Endodermal cell (in vitro differentiated cells): ENCODE data around the gene CARS2. TPM values are rescaled to one million over a fixed set of nuclear protein-coding genes. Genes with fewer than 3 reads are reported as not detected.

Source experiments
- DNase-seq: peaks from one replicate; pipeline ENCODE4 v3.0.0-alpha.2; 2017
- H3K27ac ChIP-seq: 2 replicates; pipeline ENCODE4 v1.5.1; 2013; ENCODE audit warnings: mild to moderate bottlenecking, low read depth, low read length, moderate library complexity
- H3K27me3 ChIP-seq: 2 replicates; pipeline ENCODE4 v1.6.1; 2013; ENCODE audit warnings: mild to moderate bottlenecking, low read length, moderate library complexity; ENCODE audit not compliant: insufficient read depth, control insufficient read depth, poor library complexity, severe bottlenecking
- H3K36me3 ChIP-seq: 2 replicates; pipeline ENCODE4 v1.7.0; 2013; ENCODE audit warnings: mild to moderate bottlenecking, low read length, moderate library complexity; ENCODE audit not compliant: control insufficient read depth, insufficient read depth
- H3K4me1 ChIP-seq: one replicate; pipeline ENCODE4 v1.7.0; 2013; ENCODE audit warnings: low read length; ENCODE audit not compliant: control insufficient read depth, insufficient read depth
- H3K4me3 ChIP-seq: 2 replicates; pipeline ENCODE4 v1.5.1; 2013; ENCODE audit warnings: mild to moderate bottlenecking, low read length, moderate library complexity
- H3K9ac ChIP-seq: 2 replicates; pipeline ENCODE4 v1.6.1; 2013; ENCODE audit warnings: mild to moderate bottlenecking, low read length, moderate library complexity; ENCODE audit not compliant: poor library complexity, severe bottlenecking; ENCODE audit errors: extremely low read depth
- H3K9me3 ChIP-seq: 2 replicates; pipeline ENCODE4 v1.6.1; 2013; ENCODE audit warnings: mild to moderate bottlenecking, low read length, moderate library complexity; ENCODE audit not compliant: control insufficient read depth
- H3K27ac Mint-ChIP-seq: 2 replicates; pipeline ENCODE4 v1.8.0; 2020; ENCODE audit warnings: mixed read lengths
- H3K27me3 Mint-ChIP-seq: 2 replicates; pipeline ENCODE4 v1.8.0; 2021; ENCODE audit warnings: mild to moderate bottlenecking, mixed read lengths; ENCODE audit not compliant: insufficient read depth
- H3K36me3 Mint-ChIP-seq: 2 replicates; pipeline ENCODE4 v1.8.0; 2020; ENCODE audit warnings: low read depth, mixed read lengths
- H3K4me1 Mint-ChIP-seq: 2 replicates; pipeline ENCODE4 v1.8.0; 2020; ENCODE audit warnings: mixed read lengths
- H3K4me3 Mint-ChIP-seq: 2 replicates; pipeline ENCODE4 v1.8.0; 2020; ENCODE audit warnings: mild to moderate bottlenecking, moderate library complexity, mixed read lengths
- H3K9me3 Mint-ChIP-seq: 2 replicates; pipeline ENCODE4 v1.8.0; 2020; ENCODE audit warnings: mild to moderate bottlenecking, mixed read lengths
- WGBS, 2 experiments: methylation state at CpG; one replicate each; pipeline versions ENCODE4 v1.1.5 to v1.1.7; 2013; ENCODE audit warnings: missing lambda C conversion rate in 2 of 2, mixed read lengths in 1 of 2; ENCODE audit not compliant: insufficient coverage in 1 of 2, insufficient read length in 1 of 2; 5-methylcytosine and 5-hydroxymethylcytosine counted together
- total RNA-seq, 2 donors: library from RNA; stranded (reverse); fragmentation: NEBNext Ultra II Directional in 1 of 2; extraction: Animal tissue kit (Norgen Biotek cat#: 25700) in 1 of 2; gene quantifications; 2 replicates in 1 of 2; 3 replicates in 1 of 2; pipeline ENCODE4 v1.2.1, GENCODE V29; 2021
- TF ChIP-seq, protein P1 (sequence below): fragments of 200-600 bp; sonication (generic); conservative IDR thresholded peaks from 2 replicates; pipeline ENCODE4 v1.5.0; 2021; ENCODE audit warnings: antibody characterized with exemption, mild to moderate bottlenecking

The CARS2 gene
- total RNA-seq, 2 donors from 2014 or later: 53.0 to 53.2 TPM

DNA sequence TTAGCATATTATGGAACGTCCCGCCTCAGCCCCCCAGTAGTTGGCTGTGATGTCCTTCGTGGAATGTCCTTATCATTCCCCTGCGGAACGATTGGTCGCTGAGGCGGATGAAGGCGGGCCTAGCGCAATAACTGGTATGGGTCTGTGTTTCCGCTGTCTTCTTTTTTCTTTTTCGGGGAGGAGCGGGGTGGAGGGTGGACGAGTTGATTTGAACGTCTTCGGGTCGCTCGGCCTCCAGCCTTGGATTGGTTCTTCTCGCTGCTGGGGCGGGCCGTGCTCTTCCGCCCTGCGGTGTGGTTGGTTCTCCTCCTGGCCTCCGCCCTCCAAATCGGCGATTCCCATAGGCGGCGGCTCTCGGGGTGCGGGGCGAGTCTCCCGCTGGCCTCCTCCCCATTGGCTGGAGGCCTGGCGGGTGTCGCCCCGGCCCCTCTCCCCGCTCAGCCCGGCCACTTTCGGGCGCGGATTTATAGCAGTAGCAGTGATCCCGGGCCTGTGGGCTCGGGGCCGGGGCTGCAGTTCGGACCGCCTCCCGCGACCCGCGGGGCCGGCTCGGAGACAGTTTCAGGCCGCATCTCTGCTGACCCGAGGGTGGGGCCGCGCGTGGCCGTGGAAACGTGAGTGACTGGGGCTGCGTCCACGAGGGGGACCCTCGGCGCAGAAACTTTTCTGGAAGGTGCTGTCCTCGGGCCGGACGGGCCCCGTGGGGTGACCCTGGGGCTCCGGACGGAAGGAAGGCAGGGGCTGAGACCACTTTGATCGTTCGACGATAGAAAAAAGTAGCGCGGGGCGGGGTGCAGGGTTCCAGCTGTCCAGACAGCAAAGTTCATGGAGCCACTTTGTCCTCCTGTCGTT lies 9.7 kb upstream of the CARS2 start:
- no peaks in the 10 kb centered on the region for H3K9me3 Mint-ChIP-seq
- TF ChIP-seq, protein P1, sequence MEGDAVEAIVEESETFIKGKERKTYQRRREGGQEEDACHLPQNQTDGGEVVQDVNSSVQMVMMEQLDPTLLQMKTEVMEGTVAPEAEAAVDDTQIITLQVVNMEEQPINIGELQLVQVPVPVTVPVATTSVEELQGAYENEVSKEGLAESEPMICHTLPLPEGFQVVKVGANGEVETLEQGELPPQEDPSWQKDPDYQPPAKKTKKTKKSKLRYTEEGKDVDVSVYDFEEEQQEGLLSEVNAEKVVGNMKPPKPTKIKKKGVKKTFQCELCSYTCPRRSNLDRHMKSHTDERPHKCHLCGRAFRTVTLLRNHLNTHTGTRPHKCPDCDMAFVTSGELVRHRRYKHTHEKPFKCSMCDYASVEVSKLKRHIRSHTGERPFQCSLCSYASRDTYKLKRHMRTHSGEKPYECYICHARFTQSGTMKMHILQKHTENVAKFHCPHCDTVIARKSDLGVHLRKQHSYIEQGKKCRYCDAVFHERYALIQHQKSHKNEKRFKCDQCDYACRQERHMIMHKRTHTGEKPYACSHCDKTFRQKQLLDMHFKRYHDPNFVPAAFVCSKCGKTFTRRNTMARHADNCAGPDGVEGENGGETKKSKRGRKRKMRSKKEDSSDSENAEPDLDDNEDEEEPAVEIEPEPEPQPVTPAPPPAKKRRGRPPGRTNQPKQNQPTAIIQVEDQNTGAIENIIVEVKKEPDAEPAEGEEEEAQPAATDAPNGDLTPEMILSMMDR: peak; percentile 22
- H3K27ac ChIP-seq: peak overlapping the region; percentile 93
- peak overlapping the region; percentile 84 for H3K9ac ChIP-seq
- H3K4me1 Mint-ChIP-seq: peaks cover 16% of the 10 kb centered on the region
- H3K36me3 ChIP-seq: peaks cover 17% of the 10 kb centered on the region
- no peaks in the 10 kb centered on the region for H3K4me1 ChIP-seq
- H3K4me3 ChIP-seq: peak overlapping the region; percentile 91
- DNase-seq: peak; percentile 98
- no peaks in the 10 kb centered on the region for H3K9me3 ChIP-seq
- peak overlapping the region; percentile 99 for H3K27ac Mint-ChIP-seq
- H3K27me3 ChIP-seq: no peaks in the 10 kb centered on the region
- H3K36me3 Mint-ChIP-seq: peaks cover 15% of the 10 kb centered on the region
- WGBS, 2 experiments: 0% methylated on average over 43 to 74 of the region's 74 CpGs
- peak overlapping the region; percentile 99 for H3K4me3 Mint-ChIP-seq
- no peaks in the 10 kb centered on the region for H3K27me3 Mint-ChIP-seq

DNA sequence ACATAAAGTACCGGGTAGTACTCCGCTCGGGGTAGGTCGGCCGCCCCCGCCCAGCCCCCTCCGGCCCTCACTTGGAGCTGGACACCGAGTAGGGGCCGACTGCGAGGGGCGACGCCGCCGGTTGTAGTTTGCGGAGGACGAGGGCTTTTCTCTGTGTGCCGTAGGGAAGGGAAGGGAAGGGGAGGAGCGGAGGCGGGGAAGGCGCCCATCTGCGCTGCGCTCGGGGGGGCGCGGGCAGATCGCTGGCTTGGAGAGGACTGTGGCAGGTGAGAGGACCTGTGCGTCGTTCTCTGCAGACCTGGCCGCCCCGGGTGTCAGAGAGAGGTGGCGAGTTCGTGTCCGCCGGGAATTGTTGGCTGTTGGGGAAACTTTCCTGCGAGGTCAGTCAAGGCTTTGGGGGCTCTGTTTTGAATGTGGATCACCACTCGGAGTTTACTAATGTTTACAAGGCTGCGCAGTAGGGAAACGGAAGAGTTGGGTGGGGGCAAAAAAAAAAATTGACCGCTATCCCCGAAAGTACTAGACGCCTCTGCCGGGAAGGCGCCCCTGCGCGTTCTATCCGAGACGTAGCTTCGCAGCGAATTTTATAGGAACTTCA lies 9.0 kb upstream of the CARS2 start:
- Histone ChIP-seq H3K4me1 (no peaks in the 10 kb centered on the region), H3K4me3 (peak overlapping the region; percentile 91), H3K36me3 (peaks cover 9% of the 10 kb centered on the region), H3K9ac (peak overlapping the region; percentile 84), H3K9me3 (no peaks in the 10 kb centered on the region), H3K27me3 (no peaks in the 10 kb centered on the region), H3K27ac (peak overlapping the region; percentile 93)
- Mint-ChIP-seq H3K27ac (peak overlapping the region; percentile 99), H3K27me3 (no peaks in the 10 kb centered on the region), H3K9me3 (no peaks in the 10 kb centered on the region), H3K4me3 (peak overlapping the region; percentile 99), H3K36me3 (peaks cover 9% of the 10 kb centered on the region), H3K4me1 (peaks cover 16% of the 10 kb centered on the region)
- peak; percentile 83 for DNase-seq
- TF ChIP-seq, protein P1: no peak
- 0% methylated on average over 27 to 48 of the region's 49 CpGs for WGBS, 2 experiments

DNA sequence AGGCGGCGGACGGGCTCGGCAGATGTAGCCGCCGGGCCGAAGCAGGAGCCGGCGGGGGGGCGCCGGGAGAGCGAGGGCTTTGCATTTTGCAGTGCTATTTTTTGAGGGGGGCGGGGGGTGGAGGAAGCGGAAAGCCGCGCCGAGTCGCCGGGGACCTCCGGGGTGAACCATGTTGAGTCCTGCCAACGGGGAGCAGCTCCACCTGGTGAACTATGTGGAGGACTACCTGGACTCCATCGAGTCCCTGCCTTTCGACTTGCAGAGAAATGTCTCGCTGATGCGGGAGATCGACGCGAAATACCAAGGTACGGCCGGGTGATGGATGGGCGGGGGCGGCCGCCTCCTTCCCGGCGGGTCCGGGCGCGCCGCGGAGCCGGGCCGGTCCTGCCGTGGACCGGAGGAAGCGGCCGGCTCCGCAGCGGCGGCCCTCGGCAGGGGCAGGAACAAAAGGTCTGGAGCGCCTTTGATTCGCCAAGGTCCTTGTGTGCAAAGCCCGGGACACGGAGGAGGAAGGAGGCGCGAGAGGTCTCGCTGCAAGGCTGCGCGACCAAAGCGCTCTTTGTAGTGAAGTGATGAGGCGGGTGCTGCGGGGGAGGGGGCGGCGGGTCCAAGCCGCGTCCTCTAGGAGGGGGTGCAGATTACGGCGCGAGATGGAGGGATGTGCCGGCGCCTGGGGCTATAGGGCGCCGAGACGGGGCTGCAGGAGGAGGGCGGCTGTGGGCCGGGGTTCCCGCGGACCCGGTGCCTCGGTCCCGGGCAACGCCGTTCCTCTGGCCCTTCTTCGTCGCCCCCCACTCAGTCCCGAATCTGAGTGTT lies 8.3 kb upstream of the CARS2 start:
- H3K4me1 Mint-ChIP-seq: peaks cover 16% of the 10 kb centered on the region
- H3K27me3 Mint-ChIP-seq: no peaks in the 10 kb centered on the region
- H3K27ac Mint-ChIP-seq: peak overlapping the region; percentile 99
- DNase-seq: peak; percentile 77
- WGBS, 2 experiments: 0% methylated on average over 12 to 86 of the region's 86 CpGs
- Histone ChIP-seq H3K4me1 (no peaks in the 10 kb centered on the region), H3K4me3 (peak overlapping the region; percentile 91), H3K9ac (peak overlapping the region; percentile 84), H3K27me3 (no peaks in the 10 kb centered on the region), H3K36me3 (peaks cover 2% of the 10 kb centered on the region), H3K9me3 (no peaks in the 10 kb centered on the region), H3K27ac (peak overlapping the region; percentile 93)
- peak overlapping the region; percentile 99 for H3K4me3 Mint-ChIP-seq
- TF ChIP-seq, protein P1: peak; percentile 36
- H3K36me3 Mint-ChIP-seq: peaks cover 2% of the 10 kb centered on the region
- no peaks in the 10 kb centered on the region for H3K9me3 Mint-ChIP-seq
